Thoracic aorta (tissue), 2 donors: ENCODE results near the gene WDR7. TPM values are rescaled to one million over a fixed set of nuclear protein-coding genes. Genes with fewer than 3 reads are reported as not detected.

Source experiments
- ATAC-seq: fragments of 150-250 bp; one replicate; pipeline ENCODE4 v1.8.0; 2017; ENCODE audit warnings: low read depth; ENCODE audit not compliant: insufficient number of reproducible peaks, low FRiP score
- DNase-seq: peaks from one replicate; pipeline ENCODE4 v3.0.0-alpha.2; 2020; ENCODE audit warnings: low spot score
- H3K27ac ChIP-seq, 2 donors: fragments of 200-600 bp; sonication (generic); 1 replicate in 1 of 2; 2 replicates in 1 of 2; pipeline ENCODE4 v1.5.1; 2016; ENCODE audit warnings: mild to moderate bottlenecking in 2 of 2, moderate library complexity in 2 of 2
- H3K27me3 ChIP-seq: fragments of 200-600 bp; sonication (generic); replicated peaks from 2 replicates; pipeline ENCODE4 v1.6.0; 2016; ENCODE audit warnings: mild to moderate bottlenecking; ENCODE audit not compliant: insufficient read depth
- H3K36me3 ChIP-seq: fragments of 200-600 bp; sonication (generic); one replicate; pipeline ENCODE4 v1.5.1; 2016
- H3K4me1 ChIP-seq, 2 donors: fragments of 200-600 bp; sonication (generic); 1 replicate in 1 of 2; 2 replicates in 1 of 2; pipeline versions ENCODE4 v1.5.1 to v1.6.0; 2016; ENCODE audit warnings: low read depth in 2 of 2, mild to moderate bottlenecking in 1 of 2; ENCODE audit not compliant: control insufficient read depth in 1 of 2
- H3K4me3 ChIP-seq: fragments of 200-600 bp; sonication (generic); 2 replicates; pipeline ENCODE4 v1.5.1; 2016; ENCODE audit warnings: mild to moderate bottlenecking
- H3K9me3 ChIP-seq: fragments of 200-600 bp; sonication (generic); 2 replicates; pipeline ENCODE4 v1.5.1; 2016
- CTCF ChIP-seq: fragments of 200-600 bp; sonication (generic); IDR thresholded peaks from one replicate; pipeline ENCODE4 v1.5.1; 2019; ENCODE audit warnings: antibody characterized with exemption
- total RNA-seq, 2 donors: library from RNA; depleted of rRNA; stranded (reverse); fragments of >200 nt; gene quantifications; one replicate each; pipeline versions ENCODE4 v1.1.0 to v1.2.3, GENCODE V29; 2016

The WDR7 gene
- total RNA-seq, 2 donors from 2014 or later: 33.2 to 73.1 TPM

- no peak for ATAC-seq
- DNase-seq: no peak
Observed at GRCh38 chr18:57050310-57050949, 399.3 kb downstream of the WDR7 start.

GRCh38 chr18:57051021-57051656 is 400.0 kb downstream of the WDR7 start:
- no peak overlapping the region for H3K27ac ChIP-seq
- H3K36me3 ChIP-seq: no peaks in the 10 kb centered on the region
- TF ChIP-seq CTCF: no peak
- no peaks in the 10 kb centered on the region for H3K27me3 ChIP-seq
- DNase-seq: no peak
- H3K4me1 ChIP-seq: no peaks in the 10 kb centered on the region
- H3K9me3 ChIP-seq: no peaks in the 10 kb centered on the region
- ATAC-seq: no peak
- no peak overlapping the region for H3K4me3 ChIP-seq

More at GRCh38 chr18:57050310-57050949, 399.3 kb downstream of the WDR7 start:
- no peak for TF ChIP-seq CTCF
- Histone ChIP-seq H3K27me3 (no peaks in the 10 kb centered on the region), H3K27ac (no peak overlapping the region), H3K36me3 (no peaks in the 10 kb centered on the region), H3K4me1 (no peaks in the 10 kb centered on the region), H3K9me3 (no peaks in the 10 kb centered on the region), H3K4me3 (no peak overlapping the region)

GRCh38 chr18:57051657-57052044 is 400.5 kb downstream of the WDR7 start:
- DNase-seq (no peak), ATAC-seq (no peak)
- Histone ChIP-seq H3K4me1 (no peaks in the 10 kb centered on the region), H3K9me3 (no peaks in the 10 kb centered on the region), H3K27me3 (no peaks in the 10 kb centered on the region), H3K27ac (no peak overlapping the region), H3K4me3 (no peak overlapping the region), H3K36me3 (no peaks in the 10 kb centered on the region)
- TF ChIP-seq CTCF: no peak

GRCh38 chr18:57052173-57052572 is 401.0 kb downstream of the WDR7 start:
- Histone ChIP-seq H3K36me3 (no peaks in the 10 kb centered on the region), H3K27me3 (no peaks in the 10 kb centered on the region), H3K9me3 (no peaks in the 10 kb centered on the region), H3K4me1 (no peaks in the 10 kb centered on the region), H3K4me3 (no peak overlapping the region), H3K27ac (no peak overlapping the region)
- no peak for ATAC-seq
- no peak for TF ChIP-seq CTCF
- DNase-seq: no peak

- no peak for ATAC-seq
Observed at GRCh38 chr18:57052759-57053158, 401.6 kb downstream of the WDR7 start.

More at GRCh38 chr18:57052759-57053158, 401.6 kb downstream of the WDR7 start:
- DNase-seq: no peak
- H3K4me1 ChIP-seq: no peaks in the 10 kb centered on the region
- no peak overlapping the region for H3K4me3 ChIP-seq
- no peaks in the 10 kb centered on the region for H3K27me3 ChIP-seq
- no peaks in the 10 kb centered on the region for H3K36me3 ChIP-seq
- H3K27ac ChIP-seq: no peak overlapping the region
- no peak for TF ChIP-seq CTCF
- no peaks in the 10 kb centered on the region for H3K9me3 ChIP-seq
